ENCODE data around the gene PHF12.

PHF12 gene

DNA sequence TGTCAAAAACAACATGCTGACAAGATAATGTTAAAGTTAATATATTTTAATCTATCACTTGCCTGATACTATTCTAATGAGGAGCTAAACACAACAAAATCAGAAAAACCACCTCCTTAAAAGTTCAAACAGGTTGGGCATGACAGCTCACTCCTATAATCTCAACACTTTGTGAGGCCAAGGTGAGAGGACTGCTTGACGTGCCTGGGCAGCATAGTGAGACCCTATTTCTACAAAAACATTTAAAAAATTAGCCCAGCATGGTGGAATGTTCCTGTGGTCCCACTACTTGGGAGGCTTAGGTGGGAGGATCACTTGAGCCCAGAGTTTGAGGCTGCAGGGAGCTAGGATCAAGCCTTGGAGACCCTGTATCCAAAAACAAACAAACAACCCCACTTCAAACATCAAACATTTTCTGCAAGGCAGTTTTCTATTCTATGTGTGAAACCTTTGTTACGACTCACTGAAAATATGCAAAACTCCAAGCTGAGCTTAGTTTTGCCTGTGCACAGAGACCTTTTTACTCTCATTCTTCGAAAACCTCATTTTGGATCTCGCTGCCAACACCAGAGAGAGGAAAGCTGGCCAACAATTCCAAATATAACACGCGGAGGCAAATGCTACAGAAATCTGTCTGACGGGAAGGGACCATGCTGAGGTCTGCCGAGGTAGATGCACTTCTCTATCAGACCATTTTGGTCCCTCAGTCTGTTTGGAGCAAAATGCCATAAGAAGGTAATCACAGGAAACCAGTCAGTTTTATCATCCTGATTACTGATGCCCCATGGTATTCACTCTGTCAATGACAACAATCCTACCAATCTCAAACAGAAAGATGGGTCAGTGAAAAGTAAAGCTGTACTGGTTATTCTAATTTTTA is 6.2 kb downstream of the PHF12 start:
- no peak for TF ChIP-seq CTCF (IDR thresholded peaks at IDR 0.05)
- no peak overlapping the region for H3K4me3 ChIP-seq
- intact Hi-C loops (cut with DNase I; ENCODE audit: low total_unique reads): no loop called here
- H3K9me3 ChIP-seq: no peaks in the 10 kb centered on the region
- H3K4me1 ChIP-seq: peaks cover 0 to 72% (median 43%) of the 10 kb centered on the region in 4 donors
- H3K27me3 ChIP-seq: no peaks in the 10 kb centered on the region
- DNase-seq: peak in 1 of 2 donors; percentile 13
- no peaks in the 10 kb centered on the region for H3K36me3 ChIP-seq
- H3K27ac ChIP-seq: peak overlapping the region; percentile 26 to 98

DNA sequence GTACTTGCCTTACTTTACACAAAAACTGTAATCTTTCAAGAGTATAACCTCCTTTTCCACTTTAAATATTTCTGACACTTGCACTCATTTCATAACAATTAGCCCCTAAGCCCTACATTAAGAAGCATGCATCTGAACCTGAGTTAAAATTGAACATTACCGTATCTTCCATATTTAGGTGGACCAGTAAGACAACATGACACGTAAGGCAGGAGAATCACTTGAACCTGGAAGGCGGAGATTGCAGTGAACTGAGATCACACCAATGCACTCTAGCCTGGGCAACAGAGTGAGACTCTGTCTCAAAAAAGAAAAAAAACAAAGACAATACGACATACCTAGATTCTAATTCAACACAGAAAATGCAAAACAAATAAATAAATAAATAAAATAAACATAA is 7.0 kb downstream of the PHF12 start:
- Histone ChIP-seq H3K36me3 (no peaks in the 10 kb centered on the region), H3K27ac (no peak overlapping the region), H3K4me1 (peaks cover 0 to 79% (median 46%) of the 10 kb centered on the region in 4 donors), H3K27me3 (no peaks in the 10 kb centered on the region), H3K9me3 (no peaks in the 10 kb centered on the region), H3K4me3 (no peak overlapping the region)
- TF ChIP-seq CTCF (IDR thresholded peaks at IDR 0.05): no peak
- intact Hi-C loops (cut with DNase I; ENCODE audit: low total_unique reads): no loop called here
- DNase-seq: no peak

DNA sequence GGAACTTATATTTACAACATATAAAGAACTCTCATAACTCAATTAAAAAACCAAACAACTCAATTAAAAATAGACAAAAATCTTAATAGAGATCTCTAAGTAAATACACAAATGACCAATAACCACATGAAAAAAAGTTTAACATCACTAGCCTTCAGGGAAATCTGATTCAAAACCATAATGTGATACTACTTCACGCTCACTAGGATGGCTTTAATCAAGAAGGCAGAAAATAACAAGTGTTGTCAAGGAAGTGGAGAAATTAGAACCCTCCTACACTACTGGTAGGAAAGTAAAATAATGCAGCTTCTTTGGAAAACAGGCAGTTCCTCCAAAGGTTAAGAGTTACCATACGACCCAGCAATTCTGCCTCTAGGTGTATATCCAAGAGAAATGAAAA is 8.4 kb downstream of the PHF12 start:
- no peak for TF ChIP-seq CTCF (IDR thresholded peaks at IDR 0.05)
- intact Hi-C loops (cut with DNase I; ENCODE audit: low total_unique reads): no loop called here
- H3K36me3 ChIP-seq: no peaks in the 10 kb centered on the region
- peaks cover 0 to 84% (median 50%) of the 10 kb centered on the region in 4 donors for H3K4me1 ChIP-seq
- no peak overlapping the region for H3K27ac ChIP-seq
- no peaks in the 10 kb centered on the region for H3K9me3 ChIP-seq
- no peaks in the 10 kb centered on the region for H3K27me3 ChIP-seq
- DNase-seq: no peak
- no peak overlapping the region for H3K4me3 ChIP-seq

- H3K36me3 ChIP-seq: no peaks in the 10 kb centered on the region
- TF ChIP-seq CTCF (IDR thresholded peaks at IDR 0.05): no peak
- peaks cover 0 to 84% (median 49%) of the 10 kb centered on the region in 4 donors for H3K4me1 ChIP-seq
- no peak overlapping the region for H3K4me3 ChIP-seq
- intact Hi-C loops (cut with DNase I; ENCODE audit: low total_unique reads): no loop called here
- H3K27me3 ChIP-seq: no peaks in the 10 kb centered on the region
- H3K27ac ChIP-seq: no peak overlapping the region
- DNase-seq: no peak
- no peaks in the 10 kb centered on the region for H3K9me3 ChIP-seq
These were observed 10.1 kb downstream of the PHF12 start for GRCh38 chr17:28941251-28941650.

DNA sequence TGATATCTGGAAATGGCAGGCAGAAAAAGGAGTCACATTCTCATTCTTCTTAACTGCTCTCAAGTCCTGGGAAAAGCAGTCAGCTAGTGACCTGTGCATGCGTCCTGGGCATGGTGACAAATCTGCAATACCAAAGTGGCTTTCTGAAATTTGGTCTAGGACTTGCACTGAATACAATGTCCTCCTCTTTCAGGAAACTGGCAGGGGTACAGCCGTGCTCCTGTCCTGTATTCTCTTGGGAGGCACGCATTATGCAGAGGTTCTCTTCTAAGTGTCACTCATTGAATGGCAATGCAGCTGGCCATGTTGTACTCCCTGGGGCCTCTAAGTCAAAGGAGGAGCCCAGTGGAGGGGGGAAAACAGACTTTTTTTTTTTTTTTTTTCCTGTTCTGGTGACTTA is 10.6 kb downstream of the PHF12 start:
- Histone ChIP-seq H3K4me3 (no peak overlapping the region), H3K27ac (no peak overlapping the region), H3K27me3 (no peaks in the 10 kb centered on the region), H3K36me3 (no peaks in the 10 kb centered on the region), H3K9me3 (no peaks in the 10 kb centered on the region), H3K4me1 (peaks cover 0 to 84% (median 46%) of the 10 kb centered on the region in 4 donors)
- no peak for TF ChIP-seq CTCF (IDR thresholded peaks at IDR 0.05)
- intact Hi-C loops (cut with DNase I; ENCODE audit: low total_unique reads): no loop called here
- DNase-seq: no peak
